Esophagus squamous epithelium (tissue), 5 donors: Measurements from ENCODE around the gene SYT6. TPM values are rescaled to one million over a fixed set of nuclear protein-coding genes. Genes with fewer than 3 reads are reported as not detected.

ENCODE experiments used
- DNase-seq: peaks from one replicate; lab custom pipeline; 2025; lab: John Stamatoyannopoulos, UW
- H3K27ac ChIP-seq, 4 donors: fragments of 200-600 bp; sonication (generic); one replicate each; pipeline ENCODE4 v1.5.1; 2016 to 2019; ENCODE audit warnings: mild to moderate bottlenecking in 1 of 4
- H3K27me3 ChIP-seq, 4 donors: fragments of 200-600 bp; sonication (generic); 1 replicate in 3 of 4; 2 replicates in 1 of 4; pipeline versions ENCODE4 v1.5.1 to v1.6.0; 2017 to 2021; ENCODE audit warnings: antibody characterized with exemption in 1 of 4
- H3K36me3 ChIP-seq, 3 donors: fragments of 200-600 bp; sonication (generic); one replicate each; pipeline ENCODE4 v1.5.1; 2016 to 2019
- H3K4me1 ChIP-seq, 3 donors: fragments of 200-600 bp; sonication (generic); one replicate each; pipeline ENCODE4 v1.5.1; 2017 to 2019
- H3K4me3 ChIP-seq, 4 donors: fragments of 200-600 bp; sonication (generic); 1 replicate in 3 of 4; 2 replicates in 1 of 4; pipeline ENCODE4 v1.5.1; 2016 to 2019; ENCODE audit warnings: mild to moderate bottlenecking in 2 of 4, moderate library complexity in 1 of 4
- H3K9me3 ChIP-seq, 3 donors: fragments of 200-600 bp; sonication (generic); one replicate each; pipeline ENCODE4 v1.5.1; 2016 to 2019
- POLR2A ChIP-seq, 4 donors: fragments of 450-650 bp; IDR thresholded peaks; one replicate each; pipeline ENCODE4 v1.6.1; 2017; ENCODE audit warnings: antibody characterized with exemption in 4 of 4, mild to moderate bottlenecking in 4 of 4, moderate library complexity in 3 of 4
- WGBS, 2 donors: methylation state at CpG; one replicate each; pipeline ENCODE4 v1.1.5; 2018; 5-methylcytosine and 5-hydroxymethylcytosine counted together
- intact Hi-C: fragments of 100-400 bp; cut with DNase I; formaldehyde crosslinking; loops from one replicate; pipeline ENCODE4 v1.15.0; 2022
- total RNA-seq, 4 donors: library from RNA; depleted of rRNA; stranded (reverse); fragments of >200 nt; gene quantifications; one replicate each; pipeline ENCODE4 v1.1.0, GENCODE V29; 2016
- TF ChIP-seq, protein P1 (sequence below), 6 experiments: fragments of 450-650 bp in 4 of 6; fragments of 200-600 bp in 2 of 6; sonication (generic) in 2 of 6; IDR thresholded peaks; one replicate each; pipeline ENCODE4 v1.5.1; 2016 to 2019; ENCODE audit warnings: antibody characterized with exemption in 6 of 6, mild to moderate bottlenecking in 4 of 6, moderate library complexity in 4 of 6
- donor health status: DM: yes; HTN: yes; CAD: no.

SYT6 gene
- total RNA-seq, 4 donors from 2014 or later = not detected

DNA sequence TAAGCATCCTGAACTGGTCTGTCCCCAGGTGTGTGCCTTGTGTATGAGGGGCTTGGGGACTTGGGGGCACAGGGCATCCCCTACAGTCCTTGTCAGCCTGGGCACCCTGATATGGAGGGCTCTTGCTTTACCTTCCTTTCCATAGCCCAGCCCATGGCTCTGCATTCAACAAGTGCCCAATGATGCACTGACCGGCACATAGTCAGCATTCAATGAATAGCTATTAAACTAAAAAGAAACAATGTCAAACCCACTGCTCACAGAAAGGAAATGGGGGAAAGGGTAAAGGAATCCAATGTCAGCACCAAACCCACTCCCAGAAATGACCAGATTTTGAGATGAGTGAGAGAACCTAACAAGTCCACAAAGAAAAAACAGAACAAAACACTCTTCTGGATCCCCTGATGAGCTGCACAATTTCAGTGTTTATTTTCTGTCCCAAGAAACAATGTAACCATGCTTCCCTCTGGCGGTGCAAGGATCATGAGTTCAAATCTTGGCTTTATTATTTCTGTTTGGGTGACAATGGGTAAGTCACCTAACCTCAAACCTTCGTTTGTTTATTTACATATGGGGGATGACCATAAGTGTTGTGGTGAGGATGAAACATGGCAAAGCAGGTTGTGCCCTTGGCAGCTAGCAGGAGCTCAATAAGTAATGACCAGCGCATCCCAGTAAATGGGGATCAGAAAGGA, 22.0 kb downstream of the SYT6 start:
- Histone ChIP-seq H3K4me3 (no peak overlapping the region), H3K4me1 (no peaks in the 10 kb centered on the region), H3K27ac (no peak overlapping the region), H3K9me3 (no peaks in the 10 kb centered on the region), H3K27me3 (peaks cover 0 to 24% (median 0%) of the 10 kb centered on the region in 4 donors), H3K36me3 (no peaks in the 10 kb centered on the region)
- no peak for TF ChIP-seq POLR2A (IDR thresholded peaks at IDR 0.05)
- TF ChIP-seq, protein P1, sequence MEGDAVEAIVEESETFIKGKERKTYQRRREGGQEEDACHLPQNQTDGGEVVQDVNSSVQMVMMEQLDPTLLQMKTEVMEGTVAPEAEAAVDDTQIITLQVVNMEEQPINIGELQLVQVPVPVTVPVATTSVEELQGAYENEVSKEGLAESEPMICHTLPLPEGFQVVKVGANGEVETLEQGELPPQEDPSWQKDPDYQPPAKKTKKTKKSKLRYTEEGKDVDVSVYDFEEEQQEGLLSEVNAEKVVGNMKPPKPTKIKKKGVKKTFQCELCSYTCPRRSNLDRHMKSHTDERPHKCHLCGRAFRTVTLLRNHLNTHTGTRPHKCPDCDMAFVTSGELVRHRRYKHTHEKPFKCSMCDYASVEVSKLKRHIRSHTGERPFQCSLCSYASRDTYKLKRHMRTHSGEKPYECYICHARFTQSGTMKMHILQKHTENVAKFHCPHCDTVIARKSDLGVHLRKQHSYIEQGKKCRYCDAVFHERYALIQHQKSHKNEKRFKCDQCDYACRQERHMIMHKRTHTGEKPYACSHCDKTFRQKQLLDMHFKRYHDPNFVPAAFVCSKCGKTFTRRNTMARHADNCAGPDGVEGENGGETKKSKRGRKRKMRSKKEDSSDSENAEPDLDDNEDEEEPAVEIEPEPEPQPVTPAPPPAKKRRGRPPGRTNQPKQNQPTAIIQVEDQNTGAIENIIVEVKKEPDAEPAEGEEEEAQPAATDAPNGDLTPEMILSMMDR (IDR thresholded peaks at IDR 0.05) = no peak
- intact Hi-C loops = no loop called here
- 65 to 80% methylated on average over 4 of the region's 4 CpGs for WGBS, 2 donors
- no peak for DNase-seq

DNA sequence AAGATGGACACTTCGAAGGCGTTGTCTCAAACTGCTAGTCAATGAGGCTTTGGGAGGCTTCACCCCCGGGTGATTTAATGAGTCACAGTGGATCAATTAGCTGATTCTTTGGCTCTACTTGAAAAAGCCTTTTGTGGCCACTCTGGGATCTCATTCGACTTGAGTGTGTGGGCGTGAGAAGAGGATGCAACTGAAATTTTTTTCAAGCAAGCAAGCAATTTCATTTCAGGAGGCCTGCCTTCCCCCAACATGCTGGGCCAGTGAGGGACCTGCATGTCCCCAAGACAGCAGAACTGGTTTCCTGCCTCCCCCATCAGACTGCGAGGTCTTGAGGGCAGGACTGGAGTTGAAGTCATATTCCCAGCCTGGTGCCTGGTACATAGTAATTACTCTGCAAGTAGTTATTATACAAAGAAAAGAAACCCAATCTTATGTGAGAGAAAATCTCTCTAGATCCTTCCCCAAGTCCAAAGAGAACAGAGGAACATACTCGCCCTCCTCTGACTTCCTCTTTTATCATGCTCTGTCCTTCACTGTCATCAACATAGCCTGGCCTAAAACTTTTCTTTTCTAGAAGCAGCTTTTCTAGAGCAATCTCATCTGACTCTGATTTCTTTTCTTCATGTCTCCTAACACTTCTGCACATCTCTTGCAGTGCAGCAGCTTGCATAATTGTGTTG, 22.7 kb downstream of the SYT6 start:
- WGBS, 2 donors = 42 to 56% methylated on average over 6 to 7 of the region's 7 CpGs
- DNase-seq = no peak
- H3K4me1 ChIP-seq = no peaks in the 10 kb centered on the region
- H3K4me3 ChIP-seq = no peak overlapping the region
- intact Hi-C loops = no loop called here
- peaks cover 0 to 18% (median 0%) of the 10 kb centered on the region in 4 donors for H3K27me3 ChIP-seq
- no peaks in the 10 kb centered on the region for H3K9me3 ChIP-seq
- TF ChIP-seq, protein P1 (IDR thresholded peaks at IDR 0.05) = no peak
- TF ChIP-seq POLR2A (IDR thresholded peaks at IDR 0.05) = no peak
- no peaks in the 10 kb centered on the region for H3K36me3 ChIP-seq
- no peak overlapping the region for H3K27ac ChIP-seq

DNA sequence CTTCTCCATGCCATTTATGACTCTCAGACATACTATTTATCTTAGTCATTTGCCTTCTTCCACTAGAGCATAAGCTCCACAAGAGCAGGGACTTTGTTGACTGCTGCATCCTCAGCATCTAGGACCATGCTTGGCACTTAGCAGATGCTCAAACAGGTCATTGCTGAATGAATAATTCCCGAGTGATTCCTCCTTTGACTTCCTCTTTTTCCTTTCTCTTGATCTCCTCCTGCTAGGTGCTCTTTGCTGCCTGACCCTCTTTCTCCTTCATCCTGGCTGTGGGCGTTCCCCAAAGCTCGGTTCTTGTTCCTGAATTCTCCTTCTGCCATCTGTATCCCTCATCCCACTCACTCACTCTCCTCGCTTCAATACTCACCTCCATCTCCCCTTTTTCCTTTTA, 23.5 kb downstream of the SYT6 start:
- H3K4me3 ChIP-seq = no peak overlapping the region
- H3K27ac ChIP-seq = no peak overlapping the region
- DNase-seq = no peak
- H3K27me3 ChIP-seq = peaks cover 0 to 10% (median 0%) of the 10 kb centered on the region in 4 donors
- no peaks in the 10 kb centered on the region for H3K4me1 ChIP-seq
- intact Hi-C loops = no loop called here
- H3K9me3 ChIP-seq = no peaks in the 10 kb centered on the region
- no peak for TF ChIP-seq POLR2A (IDR thresholded peaks at IDR 0.05)
- H3K36me3 ChIP-seq = no peaks in the 10 kb centered on the region
- WGBS, 2 donors = 75 to 81% methylated on average over 4 of the region's 4 CpGs

DNA sequence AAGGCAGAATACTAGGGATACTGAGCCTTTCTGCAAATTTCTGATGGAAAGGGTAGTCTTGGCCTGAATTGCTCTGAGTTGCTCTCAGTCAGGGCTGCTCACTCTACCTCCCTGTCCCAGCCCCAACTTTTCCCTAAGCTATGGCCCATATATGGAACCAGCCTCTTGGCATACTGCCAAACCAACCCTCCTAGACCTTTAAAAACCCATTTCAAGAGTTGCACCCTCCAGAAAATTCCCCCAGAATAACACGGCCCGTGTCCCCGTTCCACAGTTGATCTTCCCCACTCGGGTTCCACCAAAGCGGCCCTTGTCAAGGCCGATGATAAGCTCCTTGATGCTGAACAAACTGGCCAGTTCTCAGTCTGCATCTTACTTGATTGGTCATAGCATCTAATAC, 25.4 kb downstream of the SYT6 start:
- 83 to 86% methylated on average over 5 to 6 of the region's 6 CpGs for WGBS, 2 donors
- Histone ChIP-seq H3K27ac (no peak overlapping the region), H3K9me3 (no peaks in the 10 kb centered on the region), H3K4me1 (no peaks in the 10 kb centered on the region), H3K36me3 (no peaks in the 10 kb centered on the region), H3K27me3 (no peaks in the 10 kb centered on the region), H3K4me3 (no peak overlapping the region)
- intact Hi-C loops = no loop called here
- TF ChIP-seq, protein P1 (IDR thresholded peaks at IDR 0.05) = no peak
- TF ChIP-seq POLR2A (IDR thresholded peaks at IDR 0.05) = no peak
- DNase-seq = no peak

DNA sequence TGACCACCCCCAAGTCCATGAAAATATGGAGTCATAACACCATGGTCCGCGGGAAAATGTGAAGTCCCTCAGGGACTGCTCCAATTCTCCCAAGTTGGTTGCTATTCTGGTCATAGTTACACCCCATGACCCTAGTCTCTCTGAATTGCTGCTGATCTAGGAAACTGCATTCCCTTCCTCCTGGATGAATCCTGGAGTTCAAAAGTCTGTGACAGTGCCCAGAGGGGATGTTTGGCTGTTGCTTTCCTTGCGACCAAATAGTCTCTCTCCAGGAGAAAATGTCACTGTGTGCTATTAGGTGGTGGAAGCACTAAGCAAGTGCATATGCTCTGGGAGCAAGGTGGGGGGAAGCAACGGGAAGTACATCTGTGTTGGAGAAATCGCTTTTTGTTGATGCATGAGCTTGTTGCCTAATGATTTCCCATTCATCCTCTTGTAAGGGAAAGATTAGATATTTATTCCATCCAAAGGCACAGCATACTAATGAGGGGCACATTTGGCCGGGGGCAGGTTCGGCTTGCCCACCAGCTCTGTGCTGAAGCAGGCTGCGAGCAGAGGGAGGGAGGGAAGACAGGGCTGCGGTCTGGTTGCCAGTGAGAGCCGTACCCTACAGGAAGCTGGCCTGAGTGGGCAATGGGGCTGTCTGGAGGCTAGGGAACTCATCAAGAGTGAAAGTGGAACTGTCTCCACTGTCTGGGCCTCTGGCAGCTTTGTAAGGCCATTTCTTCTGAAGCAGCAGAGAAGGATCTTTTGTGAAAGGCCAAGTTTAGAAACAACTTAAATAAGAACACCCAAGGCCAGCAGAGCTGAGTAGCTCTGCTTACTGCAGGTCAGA, 27.2 kb downstream of the SYT6 start:
- Histone ChIP-seq H3K9me3 (no peaks in the 10 kb centered on the region), H3K27ac (peak overlapping the region in 1 of 4 donors; percentile 39), H3K4me3 (no peak overlapping the region), H3K27me3 (no peaks in the 10 kb centered on the region), H3K4me1 (no peaks in the 10 kb centered on the region), H3K36me3 (no peaks in the 10 kb centered on the region)
- WGBS, 2 donors = 60 to 71% methylated on average over 8 to 9 of the region's 10 CpGs
- intact Hi-C loops = no loop called here
- TF ChIP-seq, protein P1 (IDR thresholded peaks at IDR 0.05) = no peak
- no peak for TF ChIP-seq POLR2A (IDR thresholded peaks at IDR 0.05)
- DNase-seq = no peak
